Measurements from ENCODE around the gene C1orf122.
"Not testable (repeated sequence)": the region's sequence is repeated elsewhere in the genome, so short reads cannot be mapped to it uniquely, and the experiment has no call there.

The C1orf122 gene

DNA sequence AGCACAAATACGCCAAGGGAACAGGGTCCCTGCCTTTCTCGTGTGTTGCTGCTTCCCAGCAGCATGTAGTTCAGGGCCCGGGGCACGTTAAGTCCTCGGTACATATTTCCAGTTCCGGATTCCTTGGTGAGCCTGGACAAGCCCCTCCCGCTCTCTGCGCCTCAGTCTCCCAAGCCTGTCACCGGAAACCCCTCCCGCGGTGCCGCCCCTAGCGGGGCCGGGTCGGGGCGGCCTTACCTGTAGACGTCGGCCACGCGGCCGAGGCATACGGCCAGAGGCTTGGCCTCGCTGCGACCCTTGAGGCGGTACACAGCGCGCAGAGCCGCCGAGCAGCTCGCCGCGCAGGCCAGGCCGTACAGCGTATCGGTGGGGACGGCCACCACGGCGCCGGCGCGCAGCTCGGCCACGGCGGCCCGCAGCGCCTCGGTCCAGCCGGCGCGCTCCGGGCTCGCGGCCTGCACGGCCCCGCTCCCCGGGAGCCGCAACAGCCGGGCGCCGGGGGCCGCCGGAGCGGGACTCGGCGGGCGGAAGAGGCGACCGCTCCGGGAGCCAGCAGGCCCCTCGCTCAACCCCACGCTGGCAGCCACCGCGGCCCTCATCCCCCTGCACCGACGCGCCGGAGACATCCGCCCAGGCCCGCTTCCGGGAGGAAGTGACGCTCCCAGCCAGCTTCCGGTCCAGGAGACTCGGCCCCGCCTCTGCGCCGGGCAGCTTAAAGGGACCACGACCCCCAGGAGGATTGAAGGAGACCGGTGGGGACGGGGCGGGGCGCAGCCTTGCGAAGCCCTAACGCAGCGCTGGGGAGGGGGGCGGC is at the start of gene C1orf122, which contains the start of gene YRDC:
Gene C1orf122 (plus strand): TSS at position 236 of the 814 bp plus-strand sequence. CDS start 615 bp downstream, outside the sequence.
Gene YRDC (minus strand): TSS at position 654 of the 814 bp plus-strand sequence. CDS start 28 bp downstream, at position 626.
- peak; percentile 87 to 93 for DNase-seq (ENCODE audit: extremely low read depth in 1 of 2, low read depth in 1 of 2)

DNA sequence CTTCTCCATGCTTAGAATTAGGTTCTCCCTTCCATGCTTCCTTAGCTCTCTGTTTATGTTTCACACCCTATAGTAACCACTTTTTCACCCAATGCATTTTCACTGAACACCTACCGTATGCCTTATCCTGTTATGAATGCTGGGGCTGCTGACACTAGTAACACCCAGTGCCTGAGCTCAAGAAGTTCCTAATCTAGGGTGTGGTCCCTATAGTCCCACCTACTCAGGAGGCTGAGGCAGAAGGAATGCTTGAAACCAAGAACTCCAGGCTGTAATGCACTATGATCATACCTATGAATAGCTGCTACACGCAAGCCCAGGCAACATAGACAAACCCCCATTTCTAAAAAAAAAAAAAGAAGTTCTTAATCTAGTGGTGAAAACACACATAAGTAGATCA is 48.1 kb upstream of the C1orf122 start:
- DNase-seq (ENCODE audit: extremely low read depth in 1 of 2, low read depth in 1 of 2) = no peak

DNA sequence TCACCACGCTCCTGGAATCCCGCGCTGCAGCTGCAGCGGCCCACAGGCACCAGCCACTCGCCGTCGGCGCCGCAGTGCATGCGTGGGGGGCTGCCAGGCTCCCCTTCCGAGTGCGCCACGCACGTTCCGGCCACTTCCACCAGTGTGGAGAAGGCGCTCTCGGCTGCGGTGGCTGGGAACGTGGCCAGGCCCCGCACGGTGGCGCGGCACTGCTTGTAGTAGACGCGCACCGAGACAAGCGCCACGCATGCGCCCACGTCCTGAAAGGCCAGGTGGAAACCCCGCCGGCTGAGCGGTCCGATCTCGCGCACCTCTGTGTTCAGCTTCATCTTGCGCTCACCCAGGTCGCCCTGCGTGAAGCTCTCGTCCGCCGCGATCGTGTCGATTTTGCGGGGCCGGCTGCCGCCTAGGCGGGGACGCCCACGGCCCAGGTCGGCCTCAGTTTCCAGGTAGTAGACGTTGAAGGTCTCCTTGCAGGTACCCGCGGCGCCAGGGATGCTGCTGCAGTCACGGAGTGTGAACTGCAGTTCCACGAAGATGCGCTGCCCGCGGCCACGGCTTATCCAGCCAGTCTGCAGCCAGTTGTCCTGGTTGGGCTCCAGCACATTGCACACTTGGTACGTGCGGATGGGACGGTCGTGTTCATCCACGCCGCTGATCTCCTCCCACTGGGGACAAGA is 46.0 kb upstream of the C1orf122 start:
- no peak for DNase-seq (ENCODE audit: extremely low read depth in 1 of 2, low read depth in 1 of 2)

DNA sequence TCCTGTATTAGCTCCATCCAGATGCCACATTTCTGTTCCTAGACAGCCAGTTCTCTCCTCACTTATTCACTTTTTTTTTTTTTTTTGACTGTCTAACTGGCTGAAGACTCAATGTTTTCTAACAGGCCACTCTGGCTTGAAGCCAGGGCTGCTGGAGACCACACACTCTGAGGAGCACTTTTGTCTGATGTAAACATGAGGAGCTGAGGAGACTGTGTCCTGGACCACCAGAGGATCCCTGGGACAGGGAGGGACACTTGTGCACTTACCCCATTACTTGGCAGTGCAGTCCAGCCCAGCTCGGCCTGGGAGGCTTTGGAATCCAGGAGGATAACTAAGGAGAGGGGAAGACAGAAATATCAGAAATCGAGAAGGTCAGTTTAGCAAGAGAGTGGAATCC is 45.1 kb upstream of the C1orf122 start:
- no peak for DNase-seq (ENCODE audit: extremely low read depth in 1 of 2, low read depth in 1 of 2)

DNA sequence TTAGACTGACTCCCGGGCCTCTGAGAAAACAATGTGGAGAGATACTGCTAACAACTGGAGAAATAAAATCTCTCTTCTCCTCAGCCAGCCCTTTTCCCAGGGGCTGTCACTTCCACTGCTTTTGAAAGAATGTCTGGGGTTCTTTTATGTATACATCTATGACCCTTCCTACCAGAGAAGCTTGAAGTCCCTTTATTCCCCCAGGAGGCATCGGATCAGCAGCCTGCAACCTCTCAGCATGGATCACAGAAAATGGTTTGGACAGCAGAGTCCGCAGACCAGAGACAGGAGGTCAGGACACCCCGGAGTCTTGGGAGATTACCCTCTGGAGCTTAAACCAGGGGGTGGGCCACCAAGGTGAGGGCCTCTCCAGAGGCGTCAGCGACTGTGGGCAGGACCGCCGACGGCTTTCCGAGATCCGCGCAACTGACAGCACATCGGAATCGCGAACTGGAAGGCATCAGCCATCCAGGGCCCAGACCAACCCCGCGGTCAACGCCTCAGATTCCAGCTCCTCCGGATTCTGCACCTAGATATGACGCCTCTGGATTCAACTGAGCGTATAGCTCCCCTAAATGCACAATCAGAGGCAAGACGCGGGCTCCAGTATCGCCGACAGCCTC is 43.7 kb upstream of the C1orf122 start:
- no peak for DNase-seq (ENCODE audit: extremely low read depth in 1 of 2, low read depth in 1 of 2)

DNA sequence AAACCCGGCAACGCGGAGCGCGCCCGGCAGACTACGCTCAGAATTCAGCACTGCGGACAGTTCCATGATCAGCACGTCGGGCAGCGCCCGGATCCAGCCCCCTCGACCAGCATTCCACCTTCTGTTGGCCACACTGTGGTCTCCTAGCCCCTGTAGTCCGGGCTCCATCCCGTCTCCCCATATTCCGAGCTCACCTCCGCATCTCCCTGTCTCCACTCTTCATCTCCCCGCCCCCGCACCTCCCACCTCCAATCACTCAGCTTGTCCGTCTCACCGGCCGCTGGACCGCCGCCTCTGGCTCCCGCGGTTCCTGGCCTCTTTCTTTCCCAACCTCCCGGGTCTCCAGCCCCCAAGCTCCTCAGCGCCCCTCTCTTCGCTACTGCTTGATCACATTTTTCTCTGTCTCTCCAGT is 43.2 kb upstream of the C1orf122 start:
- DNase-seq (ENCODE audit: extremely low read depth in 1 of 2, low read depth in 1 of 2) = peak in 1 of 2 donors; percentile 21

DNA sequence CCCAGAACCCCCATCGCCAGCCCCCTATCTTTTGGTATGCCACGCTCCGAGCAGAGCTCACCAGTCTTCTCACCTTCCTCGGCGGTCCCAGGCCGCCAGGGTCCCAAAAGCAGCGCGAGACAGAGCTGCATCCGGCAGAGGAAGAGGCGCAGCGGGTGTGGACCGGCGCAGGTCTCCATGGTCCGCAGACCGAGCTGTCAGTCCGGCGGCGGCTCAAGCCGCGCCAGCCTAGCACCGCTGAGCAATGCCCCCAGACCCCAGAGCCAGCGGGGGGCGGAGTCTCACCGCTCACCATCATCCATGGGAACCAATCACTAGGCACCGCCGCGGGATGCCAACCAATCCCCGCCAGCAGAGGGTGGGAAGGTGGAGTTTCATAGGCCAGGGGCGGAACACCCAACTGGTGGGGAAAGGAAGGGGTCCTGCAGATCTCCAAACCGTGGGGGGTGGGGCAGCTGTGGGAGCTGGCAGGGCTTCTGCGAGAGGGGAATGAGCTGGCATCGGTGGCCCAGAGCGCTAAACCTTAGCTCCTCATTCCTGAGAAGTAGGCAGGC is 42.6 kb upstream of the C1orf122 start, which contains the start of gene EPHA10:
Gene EPHA10 (minus strand): TSS at position 233 of the 554 bp plus-strand sequence. CDS start 54 bp downstream, at position 179.
- no peak for DNase-seq (ENCODE audit: extremely low read depth in 1 of 2, low read depth in 1 of 2)

DNA sequence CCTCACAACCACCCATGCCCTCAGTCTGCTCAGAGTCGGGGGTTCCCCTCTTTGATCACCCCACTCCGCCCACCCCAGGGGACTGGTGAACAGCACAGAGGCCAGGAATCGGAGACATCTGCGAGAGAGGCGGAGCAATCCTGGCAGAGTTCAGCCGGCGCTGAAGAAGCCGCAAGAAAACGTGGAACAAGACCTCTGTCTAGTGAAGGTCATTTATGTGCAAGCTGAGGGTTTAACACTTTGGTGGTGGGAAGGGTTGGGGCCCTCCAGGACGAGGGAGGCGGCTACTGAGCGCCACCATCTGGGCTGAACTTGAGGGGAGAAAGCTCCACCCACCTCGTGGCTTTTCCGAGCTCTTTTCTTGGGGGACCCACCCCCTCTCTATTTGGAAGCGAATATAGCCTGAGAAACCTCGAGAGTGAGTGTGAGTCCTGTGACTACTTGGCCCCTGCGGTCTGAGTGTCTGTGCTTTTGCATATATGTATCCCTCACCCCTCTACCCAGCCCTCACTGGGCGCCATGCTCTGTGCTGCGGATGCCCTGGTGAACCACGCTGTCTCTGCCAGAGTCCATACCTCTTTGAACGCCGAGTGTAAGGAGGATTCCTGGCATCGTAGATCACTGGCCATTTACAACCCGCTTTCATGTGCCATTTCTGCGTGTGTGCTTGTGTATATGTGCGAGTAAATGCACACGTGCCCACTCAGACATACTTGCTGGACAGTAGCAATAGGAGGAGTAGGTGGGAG is 41.5 kb upstream of the C1orf122 start:
- DNase-seq (ENCODE audit: extremely low read depth in 1 of 2, low read depth in 1 of 2) = peak in 1 of 2 donors; percentile 39

DNA sequence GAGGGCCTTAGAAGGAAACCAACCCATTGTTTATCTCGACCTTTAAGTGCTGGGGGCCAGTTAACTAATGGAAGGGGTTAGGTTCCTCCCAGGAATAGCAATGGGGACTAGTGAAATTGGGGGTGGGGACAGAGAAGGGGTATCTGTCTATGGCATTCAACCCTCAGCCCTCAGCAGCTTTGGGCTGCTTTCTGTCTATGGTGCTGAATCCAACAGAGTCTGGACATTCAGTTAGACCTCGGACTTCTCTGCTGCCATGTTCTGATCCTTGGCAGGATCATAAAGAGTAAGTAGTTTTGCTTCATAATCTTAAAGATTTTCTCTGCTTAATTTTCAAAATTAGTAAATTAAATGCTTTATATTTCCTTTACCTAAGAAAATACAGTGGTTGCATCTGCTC is 40.1 kb upstream of the C1orf122 start:
- no peak for DNase-seq (ENCODE audit: extremely low read depth in 1 of 2, low read depth in 1 of 2)

DNA sequence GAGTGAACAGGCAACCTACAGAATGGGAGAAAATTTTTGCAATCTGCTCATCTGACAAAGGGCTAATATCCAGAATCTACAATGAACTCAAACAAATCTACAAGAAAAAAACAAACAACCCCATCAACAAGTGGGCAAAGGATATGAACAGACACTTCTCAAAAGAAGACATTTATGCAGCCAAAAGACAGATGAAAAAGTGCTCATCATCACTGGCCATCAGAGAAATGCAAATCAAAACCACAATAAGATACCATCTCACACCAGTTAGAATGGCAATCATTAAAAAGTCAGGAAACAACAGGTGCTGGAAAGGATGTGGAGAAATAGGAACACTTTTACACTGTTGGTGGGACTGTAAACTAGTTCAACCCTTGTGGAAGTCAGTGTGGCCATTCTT is 36.1 kb upstream of the C1orf122 start:
- DNase-seq (ENCODE audit: extremely low read depth in 1 of 2, low read depth in 1 of 2) = not testable (repeated sequence)

DNA sequence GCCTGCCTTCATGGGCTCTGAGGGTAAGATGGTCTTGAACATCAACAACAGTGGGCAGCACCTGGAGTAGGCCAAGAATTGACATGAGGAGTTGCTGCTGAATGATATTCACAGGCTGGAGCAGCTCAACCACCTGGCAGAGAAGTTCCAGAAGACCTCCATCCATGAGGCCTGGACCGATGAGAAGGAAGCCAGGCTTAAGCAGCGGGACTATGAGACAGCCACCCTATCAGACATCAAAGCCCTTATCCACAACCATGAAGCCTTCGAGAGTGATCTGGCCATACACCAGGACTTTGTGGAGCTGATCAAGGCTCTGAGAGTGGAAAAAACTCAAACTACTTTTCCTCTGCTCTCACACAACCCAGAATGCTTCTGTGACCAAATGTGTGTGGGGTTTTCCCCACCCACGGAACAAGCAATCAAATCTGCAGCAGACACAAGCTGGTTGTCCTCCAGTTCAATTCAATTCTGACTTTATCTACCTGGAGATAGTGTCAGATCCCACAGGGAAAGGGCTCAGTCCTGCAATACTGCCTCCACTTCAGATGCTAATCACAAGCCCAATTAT is 30.6 kb upstream of the C1orf122 start:
- DNase-seq (ENCODE audit: extremely low read depth in 1 of 2, low read depth in 1 of 2) = no peak

DNA sequence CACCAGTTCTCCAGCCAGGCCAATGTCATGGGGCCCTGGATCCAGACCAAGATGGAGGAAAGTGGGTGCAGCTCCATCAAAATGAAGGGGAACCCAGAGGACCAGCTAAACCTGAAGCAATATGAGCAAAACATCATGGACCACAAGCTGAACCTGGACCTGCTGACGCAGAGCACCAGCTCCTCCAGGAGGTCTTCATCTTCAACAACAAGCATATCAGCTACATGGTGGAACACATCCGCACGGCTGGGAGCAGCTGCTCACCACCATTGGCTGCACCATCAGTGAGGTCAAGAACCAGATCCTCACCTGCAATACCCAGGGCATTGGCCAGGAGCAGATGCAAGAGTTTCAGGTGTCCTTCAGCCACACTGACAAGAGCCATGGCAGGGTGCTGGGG is 28.9 kb upstream of the C1orf122 start:
- DNase-seq (ENCODE audit: extremely low read depth in 1 of 2, low read depth in 1 of 2) = no peak

DNA sequence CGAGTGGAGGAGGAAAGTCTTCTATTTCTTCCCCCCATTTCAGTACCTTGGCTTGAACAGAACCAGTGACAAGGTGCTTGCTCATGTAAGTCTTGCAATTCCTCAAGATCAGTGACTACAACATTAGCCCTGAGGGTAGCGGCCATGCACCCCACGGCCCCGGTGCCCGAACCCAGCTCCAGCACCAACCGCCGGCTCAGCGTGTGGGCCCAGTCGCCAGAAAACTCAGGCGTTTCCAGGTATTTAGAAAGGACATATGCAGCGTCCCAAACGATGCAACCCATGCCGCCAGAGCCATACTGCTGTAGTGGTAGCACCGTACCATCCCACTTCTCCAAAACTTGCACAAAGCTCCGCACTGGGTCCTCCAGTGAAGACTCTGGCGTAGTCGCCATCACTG is 25.1 kb upstream of the C1orf122 start:
- DNase-seq (ENCODE audit: extremely low read depth in 1 of 2, low read depth in 1 of 2) = no peak

DNA sequence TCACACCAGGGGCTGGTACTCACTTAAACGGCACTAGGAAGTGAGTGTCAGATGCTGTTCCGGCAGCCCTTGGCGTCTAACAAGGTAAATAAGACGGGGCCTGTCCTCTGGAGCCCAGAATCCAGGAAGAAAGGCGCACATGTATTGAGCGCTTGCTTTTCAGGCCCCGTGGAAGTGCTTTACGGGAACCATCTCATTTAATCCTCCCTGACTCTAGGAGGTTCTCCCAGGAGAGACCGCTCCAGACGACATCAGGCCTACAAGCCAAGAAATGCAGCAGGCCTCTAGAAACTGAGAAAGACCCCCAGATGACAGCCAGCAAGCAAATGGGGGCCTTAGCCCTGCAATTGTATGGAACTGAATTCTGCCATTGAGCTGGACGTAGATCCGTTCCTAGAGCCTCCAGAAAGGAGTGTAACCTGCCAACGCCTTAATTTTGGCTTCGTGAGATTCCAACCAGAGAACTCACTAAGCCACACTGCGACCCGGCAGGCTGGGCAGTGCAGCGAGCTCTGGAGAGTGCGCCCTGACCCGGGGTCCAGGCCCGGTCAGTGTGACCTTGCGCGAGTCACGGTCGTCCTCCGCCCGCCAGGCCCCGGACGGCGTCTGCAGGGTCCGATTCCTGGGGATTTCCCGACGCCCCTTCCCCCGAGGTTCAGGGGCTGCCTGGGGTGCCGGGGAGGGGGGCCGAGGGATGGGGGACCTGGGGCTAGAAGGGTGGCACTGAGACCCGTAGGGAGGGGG is 14.5 kb upstream of the C1orf122 start:
- no peak for DNase-seq (ENCODE audit: extremely low read depth in 1 of 2, low read depth in 1 of 2)

DNA sequence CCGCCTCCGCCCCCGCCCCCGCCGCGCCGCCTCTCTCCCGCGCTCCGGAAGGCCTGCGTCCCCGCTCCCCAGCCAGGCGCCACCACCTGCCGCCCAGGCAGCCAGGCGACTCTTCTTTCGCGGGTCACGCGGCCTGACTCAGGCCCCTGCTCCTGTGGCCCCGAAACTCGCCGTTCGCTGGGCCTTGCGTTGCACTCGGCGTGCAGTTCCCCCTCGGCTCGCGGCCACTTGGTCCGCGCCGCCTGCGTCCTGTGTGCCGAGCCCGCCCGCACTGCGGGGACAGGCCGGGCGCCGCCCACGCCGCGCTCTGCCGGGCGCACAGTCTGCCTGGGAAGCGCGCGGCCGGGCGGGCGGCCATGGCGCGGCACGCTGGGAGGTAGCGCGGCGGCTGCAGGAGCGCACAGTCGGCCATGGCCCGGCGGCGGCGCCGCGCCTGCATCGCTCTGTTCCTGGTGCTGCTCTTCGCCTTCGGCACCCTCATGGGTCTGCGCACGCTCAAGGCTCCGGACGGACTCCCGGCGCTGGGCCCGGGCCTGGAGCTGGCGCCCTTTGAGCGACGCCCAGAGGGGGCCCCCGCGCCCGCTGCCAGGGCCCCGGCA is 13.7 kb upstream of the C1orf122 start, which contains the start of gene MANEAL:
Gene MANEAL (plus strand): TSS at position 75 of the 599 bp plus-strand sequence. CDS start 336 bp downstream, at position 411.
- peak in 1 of 2 donors; percentile 11 for DNase-seq (ENCODE audit: extremely low read depth in 1 of 2, low read depth in 1 of 2)

DNA sequence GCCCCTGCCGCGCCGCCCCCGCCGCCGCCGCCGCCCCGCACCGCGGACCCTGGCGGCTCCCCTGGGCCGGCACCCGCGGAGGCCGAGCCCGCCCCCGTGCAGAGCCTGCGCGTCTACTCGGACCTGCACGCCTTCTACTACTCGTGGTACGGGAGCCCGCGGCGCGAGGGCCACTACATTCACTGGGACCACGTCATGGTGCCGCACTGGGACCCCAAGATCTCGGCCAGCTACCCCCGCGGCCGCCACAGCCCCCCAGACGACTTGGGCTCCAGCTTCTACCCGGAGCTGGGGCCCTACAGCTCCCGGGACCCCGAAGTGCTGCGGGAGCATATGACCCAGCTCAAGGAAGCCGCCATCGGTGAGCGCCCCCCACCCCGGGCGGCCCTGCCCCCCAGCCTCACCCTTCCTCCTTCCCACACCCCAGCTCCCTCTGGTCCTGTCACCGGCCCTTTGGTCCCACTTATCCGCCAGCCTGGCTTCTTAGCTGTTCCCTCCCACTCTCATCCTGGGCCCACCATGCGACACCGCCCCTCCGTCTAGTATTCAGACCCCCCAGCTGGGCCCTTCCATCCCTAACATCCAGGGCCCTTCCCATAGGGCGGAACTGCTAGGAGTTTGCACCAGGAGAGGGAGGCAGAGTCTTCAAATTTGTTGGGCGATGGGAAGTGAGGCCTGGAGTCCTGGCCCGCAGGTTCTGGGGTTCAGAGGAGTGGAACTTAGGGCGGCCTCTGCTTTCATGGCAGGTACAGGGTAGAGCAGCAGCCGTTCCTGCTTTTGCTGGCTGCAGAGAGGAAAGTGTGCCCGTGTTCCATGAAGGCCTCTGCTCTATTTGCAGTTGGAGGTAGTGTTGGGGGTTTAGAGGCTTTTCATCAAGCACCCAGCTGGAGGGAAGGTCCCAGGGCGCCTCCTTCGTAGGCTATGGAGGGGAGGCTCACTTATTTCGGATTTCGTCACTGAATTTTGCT is 12.9 kb upstream of the C1orf122 start:
- DNase-seq (ENCODE audit: extremely low read depth in 1 of 2, low read depth in 1 of 2) = no peak

DNA sequence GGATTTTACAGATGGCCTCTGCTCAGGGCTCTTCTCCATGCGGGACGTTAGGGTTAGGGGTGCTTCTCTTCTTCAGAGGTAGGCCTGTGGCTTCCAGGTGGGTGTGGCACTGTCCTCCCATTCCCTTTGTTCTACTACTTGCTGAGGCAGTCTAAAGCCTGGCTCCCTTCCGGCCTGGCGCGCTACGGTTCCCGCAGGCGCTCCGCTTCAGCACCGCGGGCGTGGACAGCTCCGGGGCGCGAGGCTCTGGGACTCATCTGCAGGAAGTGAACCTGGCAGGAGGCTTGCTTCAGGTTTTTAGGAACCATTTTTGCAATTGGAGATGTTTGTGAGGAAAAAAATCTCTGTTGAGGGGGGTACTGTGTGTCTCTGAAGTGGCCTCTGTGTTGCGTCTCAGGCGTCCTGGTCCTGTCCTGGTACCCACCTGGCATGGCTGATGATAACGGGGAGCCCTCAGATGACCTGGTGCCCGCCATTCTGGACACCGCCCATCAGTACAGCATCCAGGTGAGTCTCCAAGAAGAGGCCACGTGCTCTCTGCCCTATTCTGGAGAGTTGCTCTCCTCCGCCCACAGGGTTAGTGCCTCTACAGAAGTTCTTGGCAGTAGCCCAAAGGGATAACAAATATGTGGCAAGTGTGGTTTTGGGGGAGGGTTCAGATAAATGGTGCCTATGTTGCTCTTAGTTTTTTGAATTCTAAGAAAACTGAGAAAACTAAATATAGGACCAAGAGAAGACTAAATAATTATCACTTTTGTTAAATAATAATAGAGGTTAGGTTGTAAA is 12.1 kb upstream of the C1orf122 start:
- DNase-seq (ENCODE audit: extremely low read depth in 1 of 2, low read depth in 1 of 2) = no peak

Measured in stimulated activated CD8-positive, alpha-beta memory T cell treated with anti-CD3 and anti-CD28 coated beads, Interleukin-7, amount 100 ng/mL, for 48 hours (primary cell).